ENCODE measurements around the gene MCRIP2. TPM values are rescaled to one million over a fixed set of nuclear protein-coding genes. Genes with fewer than 3 reads are reported as not detected.
"Not testable (repeated sequence)": the region's sequence is repeated elsewhere in the genome, so short reads cannot be mapped to it uniquely, and the experiment has no call there.

Gene MCRIP2
- total and polyA plus RNA-seq, 9 donors = 7.7 to 18.6 (median 12.5) TPM

DNA sequence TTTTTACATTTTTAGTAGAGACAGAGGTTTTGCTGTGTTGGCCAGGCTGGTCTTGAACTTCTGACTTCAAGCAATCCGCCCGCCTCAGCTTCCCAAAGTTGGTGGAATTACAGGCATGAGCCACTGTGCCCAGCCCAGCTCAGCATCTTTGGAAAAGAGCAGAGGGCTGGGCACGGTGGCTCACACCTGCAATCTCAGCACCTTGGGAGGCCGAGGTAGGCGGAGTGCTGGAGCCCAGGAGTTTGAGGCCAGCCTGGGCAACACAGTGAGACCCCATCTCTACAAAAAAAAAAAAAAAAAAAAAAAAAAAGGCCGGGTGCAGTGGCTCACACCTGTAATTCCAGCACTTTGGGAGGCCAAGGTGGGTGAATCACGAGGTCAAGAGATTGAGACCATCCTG, 44.0 kb upstream of the MCRIP2 start:
- not testable (repeated sequence) for DNase-seq; H3K27ac ChIP-seq (ENCODE audit: low read length); H3K4me3 ChIP-seq (ENCODE audit: low read length); H3K27me3 ChIP-seq (ENCODE audit: control insufficient read depth, insufficient read depth, low read length); H3K9me3 ChIP-seq (replicated peaks; ENCODE audit: control insufficient read depth, low read depth, low read length)
- H3K36me3 ChIP-seq (ENCODE audit: control insufficient read depth, insufficient read depth, low read length) = peaks cover 28% of the 10 kb centered on the region
- H3K4me1 ChIP-seq (ENCODE audit: control insufficient read depth, insufficient read depth, low read length) = peaks cover 13% of the 10 kb centered on the region
- 92% methylated on average over 2 of the region's 7 CpGs for WGBS (ENCODE audit: insufficient coverage)

GRCh38 chr16:598823-599739, 42.5 kb upstream of the MCRIP2 start:
- peaks cover 18% of the 10 kb centered on the region for H3K36me3 ChIP-seq (ENCODE audit: control insufficient read depth, insufficient read depth, low read length)
- H3K27ac ChIP-seq (ENCODE audit: low read length) = no peak overlapping the region
- no peaks in the 10 kb centered on the region for H3K9me3 ChIP-seq (replicated peaks; ENCODE audit: control insufficient read depth, low read depth, low read length)
- H3K4me3 ChIP-seq (ENCODE audit: low read length) = no peak overlapping the region
- peaks cover 6% of the 10 kb centered on the region for H3K4me1 ChIP-seq (ENCODE audit: control insufficient read depth, insufficient read depth, low read length)
- H3K27me3 ChIP-seq (ENCODE audit: control insufficient read depth, insufficient read depth, low read length) = no peaks in the 10 kb centered on the region
- no peak for DNase-seq
- WGBS (ENCODE audit: insufficient coverage) = 98% methylated on average over 37 of the region's 43 CpGs

GRCh38 chr16:600781-601180, 40.8 kb upstream of the MCRIP2 start:
- Histone ChIP-seq H3K9me3 (replicated peaks; ENCODE audit: control insufficient read depth, low read depth, low read length) (peaks cover 4% of the 10 kb centered on the region), H3K36me3 (ENCODE audit: control insufficient read depth, insufficient read depth, low read length) (peaks cover 18% of the 10 kb centered on the region), H3K27ac (ENCODE audit: low read length) (no peak overlapping the region), H3K27me3 (ENCODE audit: control insufficient read depth, insufficient read depth, low read length) (no peaks in the 10 kb centered on the region), H3K4me3 (ENCODE audit: low read length) (no peak overlapping the region), H3K4me1 (ENCODE audit: control insufficient read depth, insufficient read depth, low read length) (peaks cover 5% of the 10 kb centered on the region)
- no CpG with 5 or more reads among the region's 7 CpGs for WGBS (ENCODE audit: insufficient coverage)
- DNase-seq = no peak

- Histone ChIP-seq H3K36me3 (ENCODE audit: control insufficient read depth, insufficient read depth, low read length) (peaks cover 9% of the 10 kb centered on the region), H3K4me1 (ENCODE audit: control insufficient read depth, insufficient read depth, low read length) (no peaks in the 10 kb centered on the region), H3K27me3 (ENCODE audit: control insufficient read depth, insufficient read depth, low read length) (no peaks in the 10 kb centered on the region), H3K9me3 (replicated peaks; ENCODE audit: control insufficient read depth, low read depth, low read length) (peaks cover 4% of the 10 kb centered on the region), H3K27ac (ENCODE audit: low read length) (no peak overlapping the region), H3K4me3 (ENCODE audit: low read length) (no peak overlapping the region)
- no peak for DNase-seq
- WGBS (ENCODE audit: insufficient coverage) = no CpG with 5 or more reads among the region's 5 CpGs
Measured at GRCh38 chr16:603933-604332, 37.7 kb upstream of the MCRIP2 start.

- Histone ChIP-seq H3K4me3 (ENCODE audit: low read length) (no peak overlapping the region), H3K4me1 (ENCODE audit: control insufficient read depth, insufficient read depth, low read length) (peaks cover 4% of the 10 kb centered on the region), H3K27ac (ENCODE audit: low read length) (no peak overlapping the region), H3K36me3 (ENCODE audit: control insufficient read depth, insufficient read depth, low read length) (no peaks in the 10 kb centered on the region), H3K27me3 (ENCODE audit: control insufficient read depth, insufficient read depth, low read length) (no peaks in the 10 kb centered on the region), H3K9me3 (replicated peaks; ENCODE audit: control insufficient read depth, low read depth, low read length) (peaks cover 4% of the 10 kb centered on the region)
- WGBS (ENCODE audit: insufficient coverage) = 94% methylated on average over 15 of the region's 22 CpGs
- no peak for DNase-seq
Measured at GRCh38 chr16:606656-607307, 34.8 kb upstream of the MCRIP2 start.

DNA sequence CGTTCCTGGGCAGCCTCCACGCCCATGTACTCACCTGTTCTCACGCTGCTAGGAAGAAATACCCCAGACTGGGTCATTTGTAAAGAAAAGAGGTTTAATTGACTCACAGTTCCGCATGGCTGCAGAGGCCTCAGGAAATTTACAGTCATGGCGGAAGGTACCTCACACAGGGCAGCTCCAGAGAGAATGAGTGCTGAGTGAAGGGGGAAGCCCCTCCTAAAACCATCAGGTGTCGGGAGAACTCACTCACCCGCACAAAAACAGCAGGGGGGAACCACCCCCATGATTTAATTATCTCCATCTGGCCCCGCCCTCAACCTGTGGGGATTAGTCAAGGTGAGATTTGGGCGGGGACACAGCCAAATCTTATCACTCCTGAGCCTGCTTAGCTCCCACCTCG, 33.6 kb upstream of the MCRIP2 start:
- H3K27me3 ChIP-seq (ENCODE audit: control insufficient read depth, insufficient read depth, low read length) = no peaks in the 10 kb centered on the region

DNA sequence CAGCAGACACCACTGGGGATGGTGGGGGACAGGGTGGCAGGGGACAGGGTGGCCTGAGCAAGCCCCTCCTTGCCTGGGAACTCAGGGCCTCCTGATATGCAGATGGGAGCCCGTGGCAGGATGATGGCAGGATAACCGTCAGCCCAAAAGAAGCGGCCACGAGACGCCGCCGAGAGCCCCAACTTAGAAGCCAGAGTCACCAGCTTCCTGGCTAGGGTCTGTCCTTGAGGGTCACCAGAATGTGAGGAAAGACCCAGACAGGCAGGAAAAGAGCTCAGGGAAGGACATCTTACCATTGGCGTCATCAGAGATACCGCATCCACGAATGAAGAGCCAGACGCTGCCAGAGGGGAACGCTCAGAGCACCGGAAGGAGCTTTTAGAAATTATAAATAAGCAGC, 32.3 kb upstream of the MCRIP2 start:
- H3K4me3 ChIP-seq (ENCODE audit: low read length) = no peak overlapping the region
- WGBS (ENCODE audit: insufficient coverage) = 86% methylated on average over 10 of the region's 13 CpGs
- H3K36me3 ChIP-seq (ENCODE audit: control insufficient read depth, insufficient read depth, low read length) = no peaks in the 10 kb centered on the region
- H3K9me3 ChIP-seq (replicated peaks; ENCODE audit: control insufficient read depth, low read depth, low read length) = peaks cover 4% of the 10 kb centered on the region
- H3K27me3 ChIP-seq (ENCODE audit: control insufficient read depth, insufficient read depth, low read length) = no peaks in the 10 kb centered on the region
- H3K27ac ChIP-seq (ENCODE audit: low read length) = no peak overlapping the region
- no peak for DNase-seq
- H3K4me1 ChIP-seq (ENCODE audit: control insufficient read depth, insufficient read depth, low read length) = peaks cover 4% of the 10 kb centered on the region

More for the DNA sequence above, 33.6 kb upstream of the MCRIP2 start:
- peaks cover 4% of the 10 kb centered on the region for H3K4me1 ChIP-seq (ENCODE audit: control insufficient read depth, insufficient read depth, low read length)
- H3K9me3 ChIP-seq (replicated peaks; ENCODE audit: control insufficient read depth, low read depth, low read length) = peaks cover 4% of the 10 kb centered on the region
- H3K4me3 ChIP-seq (ENCODE audit: low read length) = no peak overlapping the region
- DNase-seq = no peak
- 80% methylated on average over 2 of the region's 10 CpGs for WGBS (ENCODE audit: insufficient coverage)
- H3K27ac ChIP-seq (ENCODE audit: low read length) = no peak overlapping the region
- no peaks in the 10 kb centered on the region for H3K36me3 ChIP-seq (ENCODE audit: control insufficient read depth, insufficient read depth, low read length)

- no peak for DNase-seq
- 85% methylated on average over 11 of the region's 14 CpGs for WGBS (ENCODE audit: insufficient coverage)
- Histone ChIP-seq H3K27ac (ENCODE audit: low read length) (no peak overlapping the region), H3K4me3 (ENCODE audit: low read length) (no peak overlapping the region), H3K36me3 (ENCODE audit: control insufficient read depth, insufficient read depth, low read length) (peaks cover under 1% of the 10 kb centered on the region), H3K27me3 (ENCODE audit: control insufficient read depth, insufficient read depth, low read length) (no peaks in the 10 kb centered on the region), H3K4me1 (ENCODE audit: control insufficient read depth, insufficient read depth, low read length) (peaks cover 4% of the 10 kb centered on the region), H3K9me3 (replicated peaks; ENCODE audit: control insufficient read depth, low read depth, low read length) (peaks cover 1% of the 10 kb centered on the region)
Measured at GRCh38 chr16:609984-610383, 31.6 kb upstream of the MCRIP2 start.

DNA sequence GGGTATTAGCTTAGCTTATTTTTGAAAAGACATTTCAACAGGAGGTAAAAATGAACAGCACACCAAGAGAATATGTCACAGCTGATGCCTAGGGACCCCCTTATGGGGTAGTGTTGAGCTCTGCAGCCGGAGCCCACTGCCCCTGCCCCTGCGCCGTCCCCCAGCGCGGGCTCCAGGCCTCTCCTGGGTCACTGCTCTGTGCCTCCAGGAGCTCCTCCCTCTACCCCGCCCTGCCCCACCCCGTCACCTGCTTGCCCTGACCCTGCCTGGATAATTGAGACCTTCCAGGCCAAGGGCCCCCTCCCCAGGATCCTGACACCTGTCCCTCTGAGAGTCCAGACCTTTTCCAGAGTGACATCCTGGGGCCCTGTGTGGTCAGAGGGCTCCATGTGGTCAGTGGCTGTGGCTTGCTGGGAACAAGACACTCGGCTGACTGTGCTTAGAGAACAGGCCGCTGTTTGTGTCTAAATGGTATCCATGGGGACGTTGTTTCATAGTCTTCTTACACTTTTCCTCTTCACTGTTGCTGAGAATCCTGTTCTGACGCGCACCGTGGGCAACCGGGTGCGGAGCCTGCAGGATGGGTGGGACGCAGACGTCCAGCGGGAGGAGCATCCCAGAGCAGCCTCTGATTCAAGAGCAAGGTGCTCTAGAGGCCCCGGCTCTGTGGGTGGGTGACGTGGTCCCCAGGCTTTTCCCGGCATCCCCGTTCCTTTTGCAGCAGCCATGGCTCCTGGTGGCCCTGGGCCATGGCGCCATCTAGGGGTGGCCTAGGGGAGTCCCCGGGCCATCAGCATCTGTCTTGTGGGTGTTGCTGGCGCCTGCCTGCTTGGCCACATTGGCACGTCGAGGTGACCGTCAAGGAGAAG, 30.9 kb upstream of the MCRIP2 start:
- Histone ChIP-seq H3K4me1 (ENCODE audit: control insufficient read depth, insufficient read depth, low read length) (peaks cover 4% of the 10 kb centered on the region), H3K9me3 (replicated peaks; ENCODE audit: control insufficient read depth, low read depth, low read length) (no peaks in the 10 kb centered on the region), H3K36me3 (ENCODE audit: control insufficient read depth, insufficient read depth, low read length) (peaks cover 3% of the 10 kb centered on the region), H3K4me3 (ENCODE audit: low read length) (no peak overlapping the region), H3K27me3 (ENCODE audit: control insufficient read depth, insufficient read depth, low read length) (no peaks in the 10 kb centered on the region), H3K27ac (ENCODE audit: low read length) (no peak overlapping the region)
- no peak for DNase-seq
- 69% methylated on average over 22 of the region's 28 CpGs for WGBS (ENCODE audit: insufficient coverage)

- no peaks in the 10 kb centered on the region for H3K27me3 ChIP-seq (ENCODE audit: control insufficient read depth, insufficient read depth, low read length)
- WGBS (ENCODE audit: insufficient coverage) = 73% methylated on average over 2 of the region's 13 CpGs
Measured at GRCh38 chr16:615122-615521, 26.5 kb upstream of the MCRIP2 start.

More at GRCh38 chr16:615122-615521, 26.5 kb upstream of the MCRIP2 start:
- no peak for DNase-seq
- H3K9me3 ChIP-seq (replicated peaks; ENCODE audit: control insufficient read depth, low read depth, low read length) = no peaks in the 10 kb centered on the region
- peaks cover 3% of the 10 kb centered on the region for H3K36me3 ChIP-seq (ENCODE audit: control insufficient read depth, insufficient read depth, low read length)
- no peak overlapping the region for H3K4me3 ChIP-seq (ENCODE audit: low read length)
- H3K27ac ChIP-seq (ENCODE audit: low read length) = no peak overlapping the region
- H3K4me1 ChIP-seq (ENCODE audit: control insufficient read depth, insufficient read depth, low read length) = peaks cover 4% of the 10 kb centered on the region

All from muscle of leg (tissue), 11 donors.